Gastroesophageal sphincter (tissue), 3 donors: ENCODE measurements around the gene PDIA4.

ENCODE experiments used
- CTCF ChIP-seq, 4 experiments: fragments of 200-600 bp in 2 of 4; fragments of 450-650 bp in 2 of 4; sonication (generic) in 1 of 4; IDR thresholded peaks; one replicate each; pipeline ENCODE4 v1.5.1; 2017 to 2019; ENCODE audit warnings: antibody characterized with exemption in 4 of 4, mild to moderate bottlenecking in 2 of 4, moderate library complexity in 2 of 4
- POLR2A ChIP-seq, 2 donors: fragments of 450-650 bp; IDR thresholded peaks; one replicate each; pipeline ENCODE4 v1.6.1; 2017; ENCODE audit warnings: antibody characterized with exemption in 2 of 2, mild to moderate bottlenecking in 2 of 2, moderate library complexity in 1 of 2
- POLR2AphosphoS5 ChIP-seq: sonication (generic); formaldehyde crosslinking; IDR thresholded peaks from one replicate; pipeline ENCODE4 v1.6.1; 2017; ENCODE audit warnings: antibody characterized with exemption

- TF ChIP-seq CTCF (IDR thresholded peaks at IDR 0.05) (no peak), POLR2AphosphoS5 (no peak), POLR2A (IDR thresholded peaks at IDR 0.05) (no peak)
Measured at GRCh38 chr7:149022756-149023360, 5.4 kb downstream of the PDIA4 start.
